ENCODE data around the gene TSPAN2. TPM values are rescaled to one million over a fixed set of nuclear protein-coding genes. Genes with fewer than 3 reads are reported as not detected.

TSPAN2 gene
- total and polyA plus RNA-seq, 2 donors from 2014 or later = 9.9 to 14.6 TPM

DNA sequence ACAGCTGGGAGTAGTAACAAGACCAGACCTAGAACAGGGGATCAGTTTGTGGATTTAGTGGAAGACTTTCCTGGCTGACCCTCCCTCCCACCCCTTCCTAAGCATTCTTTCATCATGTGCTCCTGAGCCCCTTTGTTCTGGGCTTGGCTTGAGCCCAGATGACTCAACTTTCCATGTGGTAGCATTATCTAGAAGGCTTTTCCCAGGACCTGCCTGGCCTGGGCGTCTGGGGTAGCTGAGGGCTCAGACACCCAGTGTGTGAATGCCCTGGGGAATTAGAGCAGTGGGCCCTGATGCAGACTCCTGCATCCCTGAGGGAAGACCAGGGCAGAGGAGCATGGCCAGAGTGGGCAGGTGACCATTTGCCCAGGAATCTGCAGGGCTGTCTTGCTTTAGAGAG is 44.1 kb upstream of the TSPAN2 start:
- Histone ChIP-seq H3K4me3 (ENCODE audit: low read length in 3 of 3) (no peak overlapping the region), H3K9ac (ENCODE audit: low read length in 3 of 3) (no peak overlapping the region), H3K36me3 (ENCODE audit: control insufficient read depth in 2 of 3, insufficient read depth in 3 of 3, low read length in 3 of 3) (no peaks in the 10 kb centered on the region), H3K4me1 (ENCODE audit: control insufficient read depth in 2 of 3, insufficient read depth in 2 of 3, low read depth in 1 of 3, low read length in 3 of 3) (peaks cover 0 to 4% (median 0%) of the 10 kb centered on the region in 3 donors), H3K27ac (ENCODE audit: low read depth in 2 of 2, low read length in 2 of 2) (no peak overlapping the region), H3K9me3 (ENCODE audit: control insufficient read depth in 2 of 3, insufficient read depth in 1 of 3, low read length in 3 of 3) (no peaks in the 10 kb centered on the region), H3K27me3 (ENCODE audit: control insufficient read depth, insufficient read depth, low read length) (no peaks in the 10 kb centered on the region)
- no peak for FAIRE-seq
- no peak for DNase-seq
- TF ChIP-seq, protein P1, sequence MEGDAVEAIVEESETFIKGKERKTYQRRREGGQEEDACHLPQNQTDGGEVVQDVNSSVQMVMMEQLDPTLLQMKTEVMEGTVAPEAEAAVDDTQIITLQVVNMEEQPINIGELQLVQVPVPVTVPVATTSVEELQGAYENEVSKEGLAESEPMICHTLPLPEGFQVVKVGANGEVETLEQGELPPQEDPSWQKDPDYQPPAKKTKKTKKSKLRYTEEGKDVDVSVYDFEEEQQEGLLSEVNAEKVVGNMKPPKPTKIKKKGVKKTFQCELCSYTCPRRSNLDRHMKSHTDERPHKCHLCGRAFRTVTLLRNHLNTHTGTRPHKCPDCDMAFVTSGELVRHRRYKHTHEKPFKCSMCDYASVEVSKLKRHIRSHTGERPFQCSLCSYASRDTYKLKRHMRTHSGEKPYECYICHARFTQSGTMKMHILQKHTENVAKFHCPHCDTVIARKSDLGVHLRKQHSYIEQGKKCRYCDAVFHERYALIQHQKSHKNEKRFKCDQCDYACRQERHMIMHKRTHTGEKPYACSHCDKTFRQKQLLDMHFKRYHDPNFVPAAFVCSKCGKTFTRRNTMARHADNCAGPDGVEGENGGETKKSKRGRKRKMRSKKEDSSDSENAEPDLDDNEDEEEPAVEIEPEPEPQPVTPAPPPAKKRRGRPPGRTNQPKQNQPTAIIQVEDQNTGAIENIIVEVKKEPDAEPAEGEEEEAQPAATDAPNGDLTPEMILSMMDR (IDR thresholded peaks at IDR 0.05; ENCODE audit: borderline replicate concordance, extremely low read depth, insufficient read depth) = no peak
- intact Hi-C loops (cut with DNase I) = no loop called here

DNA sequence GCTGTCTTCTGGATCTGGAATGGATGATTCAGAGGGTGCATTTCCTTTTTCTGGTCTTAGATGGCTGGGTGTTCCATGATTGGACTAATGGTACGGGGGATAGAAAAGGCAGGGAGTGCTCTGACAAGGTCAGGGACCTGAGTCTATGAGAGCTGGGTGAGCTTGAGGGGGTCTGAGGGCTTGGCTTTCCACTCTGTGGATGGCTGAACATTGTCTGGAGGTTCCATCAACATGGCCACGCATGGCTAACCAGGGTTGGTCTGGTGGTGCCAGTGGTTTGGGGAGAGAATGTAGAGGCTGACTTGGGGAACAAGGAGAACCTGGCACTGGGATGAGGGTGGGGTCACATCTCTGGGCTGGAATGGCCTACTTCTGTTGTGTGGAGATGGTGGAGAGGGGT is 41.5 kb upstream of the TSPAN2 start:
- Histone ChIP-seq H3K4me3 (ENCODE audit: low read length in 3 of 3) (no peak overlapping the region), H3K9ac (ENCODE audit: low read length in 3 of 3) (no peak overlapping the region), H3K36me3 (ENCODE audit: control insufficient read depth in 2 of 3, insufficient read depth in 3 of 3, low read length in 3 of 3) (no peaks in the 10 kb centered on the region), H3K9me3 (ENCODE audit: control insufficient read depth in 2 of 3, insufficient read depth in 1 of 3, low read length in 3 of 3) (no peaks in the 10 kb centered on the region), H3K27ac (ENCODE audit: low read depth in 2 of 2, low read length in 2 of 2) (no peak overlapping the region), H3K4me1 (ENCODE audit: control insufficient read depth in 2 of 3, insufficient read depth in 2 of 3, low read depth in 1 of 3, low read length in 3 of 3) (peaks cover 0 to 4% (median 0%) of the 10 kb centered on the region in 3 donors), H3K27me3 (ENCODE audit: control insufficient read depth, insufficient read depth, low read length) (no peaks in the 10 kb centered on the region)
- DNase-seq (no peak), FAIRE-seq (no peak)
- intact Hi-C loops (cut with DNase I) = no loop called here
- TF ChIP-seq, protein P1 (IDR thresholded peaks at IDR 0.05; ENCODE audit: borderline replicate concordance, extremely low read depth, insufficient read depth) = no peak

DNA sequence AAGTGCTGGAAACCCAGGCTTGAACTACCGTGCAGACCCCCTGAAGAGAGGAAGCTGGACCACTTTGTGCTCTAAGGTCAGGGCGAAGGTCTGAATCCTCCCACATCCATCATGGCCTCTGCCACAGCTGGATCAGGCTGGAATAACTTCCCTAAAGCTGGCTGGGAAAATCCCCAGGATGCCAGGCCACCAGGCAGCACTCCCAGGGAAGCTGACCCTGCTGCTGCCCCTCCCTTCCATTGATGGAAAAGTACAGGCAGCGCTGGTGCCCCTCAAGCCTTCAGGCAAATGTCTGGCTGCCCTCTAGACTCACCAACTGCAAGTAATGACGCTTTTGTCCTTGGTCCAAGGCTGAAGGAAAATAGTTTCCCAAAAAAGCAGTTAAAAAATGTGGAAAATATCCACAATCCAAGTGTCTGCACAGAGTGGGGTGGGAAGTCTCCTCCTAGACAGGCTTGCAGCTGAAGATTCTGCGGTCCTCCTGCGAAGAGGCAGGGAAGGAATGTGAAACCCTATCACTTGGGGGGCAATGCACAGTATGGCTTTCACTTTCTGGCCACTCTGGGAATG is 39.9 kb upstream of the TSPAN2 start:
- no peak for FAIRE-seq

More for the DNA sequence above, 39.9 kb upstream of the TSPAN2 start:
- no peak overlapping the region for H3K27ac ChIP-seq (ENCODE audit: low read depth in 2 of 2, low read length in 2 of 2)
- no peak overlapping the region for H3K9ac ChIP-seq (ENCODE audit: low read length in 3 of 3)
- no peaks in the 10 kb centered on the region for H3K9me3 ChIP-seq (ENCODE audit: control insufficient read depth in 2 of 3, insufficient read depth in 1 of 3, low read length in 3 of 3)
- no peaks in the 10 kb centered on the region for H3K36me3 ChIP-seq (ENCODE audit: control insufficient read depth in 2 of 3, insufficient read depth in 3 of 3, low read length in 3 of 3)
- H3K4me3 ChIP-seq (ENCODE audit: low read length in 3 of 3) = no peak overlapping the region
- no peaks in the 10 kb centered on the region for H3K27me3 ChIP-seq (ENCODE audit: control insufficient read depth, insufficient read depth, low read length)
- H3K4me1 ChIP-seq (ENCODE audit: control insufficient read depth in 2 of 3, insufficient read depth in 2 of 3, low read depth in 1 of 3, low read length in 3 of 3) = peaks cover 0 to 4% (median 0%) of the 10 kb centered on the region in 3 donors
- intact Hi-C loops (cut with DNase I) = no loop called here
- no peak for DNase-seq
- TF ChIP-seq, protein P1 (IDR thresholded peaks at IDR 0.05; ENCODE audit: borderline replicate concordance, extremely low read depth, insufficient read depth) = no peak
